Measurements from ENCODE around the gene NHLRC4.

The NHLRC4 gene

GRCh38 chr16:521381-522210 lies 45.2 kb upstream of the NHLRC4 start:
- ChIA-PET CTCF (interaction anchor here (0.6 kb wide), 1 partner anchor 34 kb away, joined by 3 read pairs; no protein-coding TSS in a partner anchor), POLR2A (no interaction called here)
- peaks cover 0 to 42% of the 10 kb centered on the region in 2 experiments; a peak in 2 of 3 replicates for H3K36me3 ChIP-seq (ENCODE audit: control insufficient read depth in 2 of 2, insufficient read depth in 1 of 2, low read length in 2 of 2)
- H3K4me3 ChIP-seq (ENCODE audit: low read depth, low read length), result no peak overlapping the region
- no peaks in the 10 kb centered on the region for H3K4me1 ChIP-seq (ENCODE audit: control insufficient read depth, insufficient read depth, low read length)
- H3K9me3 ChIP-seq (ENCODE audit: control insufficient read depth, insufficient read depth, low read depth, low read length), result no peaks in the 10 kb centered on the region
- no peak for TF ChIP-seq ZBTB20 (tag by site-specific recombination; IDR thresholded peaks at IDR 0.05)
- peak; percentile 36; the same call in 1 of the 2 replicates for TF ChIP-seq PATZ1 (tag by site-specific recombination; IDR thresholded peaks at IDR 0.05)
- TF ChIP-seq EGR2 (tag by site-specific recombination; IDR thresholded peaks at IDR 0.05; ENCODE audit: low read depth), result no peak
- no peak for TF ChIP-seq ZNF670 (tag by site-specific recombination; IDR thresholded peaks at IDR 0.05; ENCODE audit: low read depth)
- TF ChIP-seq ZBTB10 (tag by site-specific recombination; IDR thresholded peaks at IDR 0.05), result no peak
- TF ChIP-seq ZFP69B (tag by site-specific recombination; IDR thresholded peaks at IDR 0.05), result no peak
- TF ChIP-seq ZNF140 (tag by site-specific recombination; IDR thresholded peaks at IDR 0.05), result no peak
- no peak overlapping the region for H3K27ac ChIP-seq (ENCODE audit: extremely low read depth, low read depth, low read length)

GRCh38 chr16:522320-523096 lies 44.3 kb upstream of the NHLRC4 start:
- ChIA-PET POLR2A (interaction anchor here (1.5 kb wide), 1 partner anchor 97 kb away, joined by 3 read pairs; the partner anchor contains the start of gene RAB11FIP3), CTCF (no interaction called here)
- no peak overlapping the region for H3K27ac ChIP-seq (ENCODE audit: extremely low read depth, low read depth, low read length)
- H3K4me3 ChIP-seq (ENCODE audit: low read depth, low read length), result no peak overlapping the region
- H3K4me1 ChIP-seq (ENCODE audit: control insufficient read depth, insufficient read depth, low read length), result no peaks in the 10 kb centered on the region
- H3K9me3 ChIP-seq (ENCODE audit: control insufficient read depth, insufficient read depth, low read depth, low read length), result no peaks in the 10 kb centered on the region
- peaks cover 0 to 36% of the 10 kb centered on the region in 2 experiments; a peak in 2 of 3 replicates for H3K36me3 ChIP-seq (ENCODE audit: control insufficient read depth in 2 of 2, insufficient read depth in 1 of 2, low read length in 2 of 2)
- peak; percentile 38; the same call in 1 of the 2 replicates for TF ChIP-seq ZBTB8A (tag by site-specific recombination; IDR thresholded peaks at IDR 0.05)
- TF ChIP-seq ZNF223 (tag by site-specific recombination; IDR thresholded peaks at IDR 0.05), result no peak
- peak; percentile 61 for TF ChIP-seq ZBTB17 (tag by site-specific recombination; IDR thresholded peaks at IDR 0.05)
- TF ChIP-seq ZNF335 (tag by site-specific recombination; conservative IDR thresholded peaks at IDR 0.05), result no peak
- TF ChIP-seq ZNF121 (tag by site-specific recombination; IDR thresholded peaks at IDR 0.05), result peak; percentile 95
- TF ChIP-seq ZIC2 (tag by site-specific recombination; IDR thresholded peaks at IDR 0.05), result peak; percentile 29; the same call in 1 of the 2 replicates
- TF ChIP-seq ZNF280C (tag by site-specific recombination; IDR thresholded peaks at IDR 0.05), result no peak
- no peak for TF ChIP-seq ZNF555 (tag by site-specific recombination; conservative IDR thresholded peaks at IDR 0.05)
- TF ChIP-seq SCRT1 (tag by site-specific recombination; IDR thresholded peaks at IDR 0.05; ENCODE audit: borderline replicate concordance), result no peak
- peak; percentile 12; the same call in 1 of the 2 replicates for TF ChIP-seq ZSCAN5A (tag by site-specific recombination; IDR thresholded peaks at IDR 0.05)
- peak; percentile 13; the same call in 1 of the 2 replicates for TF ChIP-seq KLF1 (tag by site-specific recombination; IDR thresholded peaks at IDR 0.05)
- peak; percentile 80 for TF ChIP-seq ZNF600 (tag by site-specific recombination; IDR thresholded peaks at IDR 0.05)
- peak; percentile 83 for TF ChIP-seq GLIS1 (tag by site-specific recombination; IDR thresholded peaks at IDR 0.05)
- 0 out of 2 replicates have a peak, but pooled peaks have one; percentile 19 for TF ChIP-seq ZNF341 (tag by site-specific recombination; IDR thresholded peaks at IDR 0.05; ENCODE audit: low read depth)
- peak; percentile 38 for TF ChIP-seq PATZ1 (tag by site-specific recombination; IDR thresholded peaks at IDR 0.05)

Measured in HEK293 (cell line).